ENCODE measurements around the gene EP300.

DNA sequence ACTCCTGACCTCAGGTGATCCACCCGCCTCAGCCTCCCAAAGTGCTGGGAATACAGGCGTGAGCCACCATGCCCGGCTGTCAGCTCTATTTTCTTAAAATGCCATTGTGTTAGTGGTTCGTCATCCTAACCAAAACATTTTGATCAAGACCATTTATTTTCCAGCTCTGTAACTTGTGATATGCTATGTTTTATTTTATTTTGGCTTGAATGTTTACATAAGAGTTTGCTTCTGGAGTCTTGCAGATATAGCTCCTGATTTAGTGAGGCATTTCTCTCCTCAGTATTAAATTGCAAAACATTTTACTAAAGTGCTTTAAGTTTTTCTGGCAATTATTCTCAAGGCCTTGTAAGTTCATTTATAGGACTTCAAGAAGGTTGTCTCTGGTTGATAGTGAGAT is 4.4 kb downstream of the EP300 start:
- TF ChIP-seq CTCF (conservative IDR thresholded peaks at IDR 0.05 in 1 of 2, IDR thresholded peaks at IDR 0.05 in 1 of 2; ENCODE audit: low read depth in 1 of 2, low read length in 2 of 2) (no peak), EZH2 (IDR thresholded peaks at IDR 0.05; ENCODE audit: low read length, missing control alignments) (no peak)

Data from fibroblast of lung (primary cell).